SK-N-SH (cell line): ENCODE results near the gene CFAP68. TPM values are rescaled to one million over a fixed set of nuclear protein-coding genes. Genes with fewer than 3 reads are reported as not detected.

Experiments
- CTCF ChIA-PET: fragments of 300-600, 350-600 bp; formaldehyde crosslinking; extraction: SDS; loops from one replicate; lab custom pipeline; 2021; lab: Yijun Ruan, JAX
- POLR2A ChIA-PET: fragments of 350-600 bp; sonication (Branson Sonifier 250); formaldehyde crosslinking; extraction: SDS; loops from one replicate; lab custom pipeline; 2020; ENCODE audit warnings: antibody characterized with exemption, inconsistent platforms; lab: Yijun Ruan, JAX
- DNase-seq: peaks from one replicate; pipeline ENCODE4 v3.0.0; 2012
- H2AFZ ChIP-seq: fragments of 200-600 bp; sonication (generic); 2 replicates; pipeline ENCODE4 v1.8.1; 2016; ENCODE audit warnings: antibody characterized with exemption, mild to moderate bottlenecking, low read depth
- H3F3A ChIP-seq: fragments of 200-600 bp; sonication (generic); replicated peaks from 2 replicates; pipeline ENCODE3; 2016; ENCODE audit warnings: antibody characterized with exemption, mild to moderate bottlenecking; ENCODE audit not compliant: insufficient read depth
- H3K27ac ChIP-seq, 2 experiments: fragments of 200-500 bp in 1 of 2; fragments of 200-600 bp in 1 of 2; sonication (Bioruptor generic) in 1 of 2; sonication (generic), shearing (Covaris generic) in 1 of 2; 2 replicates each; pipeline versions ENCODE4 v1.5.1 to v1.6.1; 2014 to 2016; ENCODE audit warnings: low read depth in 2 of 2, inconsistent platforms in 1 of 2, low read length in 1 of 2, mild to moderate bottlenecking in 1 of 2, mixed read lengths in 1 of 2
- H3K27me3 ChIP-seq: fragments of 200-600 bp; sonication (generic), shearing (Covaris generic); 2 replicates; pipeline ENCODE4 v1.6.1; 2016; ENCODE audit warnings: mixed run types; ENCODE audit not compliant: insufficient read depth
- H3K36me3 ChIP-seq, 2 experiments: fragments of 200-500 bp in 1 of 2; fragments of 200-600 bp in 1 of 2; sonication (Bioruptor generic) in 1 of 2; sonication (generic) in 1 of 2; replicated peaks in 1 of 2; 2 replicates each; pipeline versions ENCODE3 to v1.5.1; 2014 to 2016; ENCODE audit warnings: low read length in 1 of 2, mild to moderate bottlenecking in 1 of 2; ENCODE audit not compliant: insufficient read depth in 2 of 2, control insufficient read depth in 1 of 2
- H3K4me1 ChIP-seq, 2 experiments: fragments of 200-500 bp in 1 of 2; fragments of 200-600 bp in 1 of 2; sonication (Bioruptor generic) in 1 of 2; sonication (generic), shearing (Covaris generic) in 1 of 2; 2 replicates each; pipeline versions ENCODE4 v1.5.1 to v1.6.1; 2014 to 2016; ENCODE audit warnings: low read depth in 1 of 2, low read length in 1 of 2, mixed run types in 1 of 2; ENCODE audit not compliant: insufficient read depth in 2 of 2, control insufficient read depth in 1 of 2
- H3K4me2 ChIP-seq: fragments of 200-600 bp; sonication (generic), shearing (Covaris generic); 2 replicates; pipeline ENCODE4 v1.6.1; 2017; ENCODE audit warnings: mixed run types
- H3K4me3 ChIP-seq, 2 experiments: fragments of 200-500 bp in 1 of 2; fragments of 200-600 bp in 1 of 2; sonication (Bioruptor generic) in 1 of 2; sonication (generic), shearing (Covaris generic) in 1 of 2; 2 replicates each; pipeline versions ENCODE4 v1.5.1 to v1.8.1; 2014 to 2016; ENCODE audit warnings: low read depth in 2 of 2, inconsistent platforms in 1 of 2, low read length in 1 of 2, mild to moderate bottlenecking in 1 of 2, mixed read lengths in 1 of 2, moderate library complexity in 1 of 2
- H3K79me2 ChIP-seq: fragments of 200-600 bp; sonication (generic); 2 replicates; pipeline ENCODE4 v1.8.1; 2017; ENCODE audit warnings: mild to moderate bottlenecking; ENCODE audit not compliant: insufficient read depth
- H3K9ac ChIP-seq: fragments of 200-600 bp; sonication (generic); 2 replicates; pipeline ENCODE4 v1.6.1; 2017; ENCODE audit warnings: mixed run types
- H3K9me2 ChIP-seq: fragments of 200-600 bp; sonication (generic); 2 replicates; pipeline ENCODE4 v1.6.1; 2017; ENCODE audit warnings: mixed run types
- H3K9me3 ChIP-seq: fragments of 200-600 bp; sonication (generic); 2 replicates; pipeline ENCODE4 v1.6.1; 2017; ENCODE audit warnings: mixed run types, mild to moderate bottlenecking, moderate library complexity
- H4K20me1 ChIP-seq: fragments of 200-600 bp; sonication (generic); 2 replicates; pipeline ENCODE4 v1.6.1; 2017; ENCODE audit warnings: mild to moderate bottlenecking, mixed run types; ENCODE audit not compliant: insufficient read depth
- CTCF ChIP-seq: fragments of 200-600 bp; sonication (generic); IDR thresholded peaks from 2 replicates; pipeline ENCODE4 v1.6.1; 2017; ENCODE audit warnings: antibody characterized with exemption, mild to moderate bottlenecking, moderate library complexity
- EZH2phosphoT487 ChIP-seq: fragments of 200-600 bp; sonication (generic); IDR thresholded peaks from 2 replicates; pipeline ENCODE4 v1.6.1; 2017; ENCODE audit warnings: low read depth, mixed run types, mild to moderate bottlenecking, antibody characterized with exemption, moderate library complexity, borderline replicate concordance
- FOXJ3 ChIP-seq: sonication (generic); formaldehyde crosslinking; IDR thresholded peaks from 2 replicates; pipeline ENCODE4 v1.5.1; 2020; ENCODE audit warnings: mild to moderate bottlenecking, missing genetic modification reagents
- FOXM1 ChIP-seq: IDR thresholded peaks from 2 replicates; pipeline ENCODE4 v1.4.0; 2012; ENCODE audit warnings: low read depth, mild to moderate bottlenecking
- GATA2 ChIP-seq: sonication (generic); formaldehyde crosslinking; IDR thresholded peaks from 2 replicates; pipeline ENCODE4 v1.5.0; 2020; ENCODE audit warnings: mild to moderate bottlenecking, missing genetic modification reagents
- MAX ChIP-seq: IDR thresholded peaks from 2 replicates; pipeline ENCODE4 v1.4.0; 2012; ENCODE audit warnings: low read depth
- MEF2A ChIP-seq: IDR thresholded peaks from 2 replicates; pipeline ENCODE4 v1.4.0; 2012; ENCODE audit warnings: low read depth, borderline replicate concordance
- POLR2AphosphoS5 ChIP-seq: IDR thresholded peaks from 2 replicates; pipeline ENCODE4 v1.6.1; 2012; ENCODE audit warnings: low read depth, low read length
- RAD21 ChIP-seq: IDR thresholded peaks from 2 replicates; pipeline ENCODE4 v1.6.1; 2012; ENCODE audit warnings: mild to moderate bottlenecking, low read length
- RCOR1 ChIP-seq: fragments of 150-350 bp; IDR thresholded peaks from 2 replicates; pipeline ENCODE4 v1.6.1; 2017; ENCODE audit warnings: antibody characterized with exemption, low read length
- SIN3A ChIP-seq: IDR thresholded peaks from 2 replicates; pipeline ENCODE4 v1.6.1; 2012; ENCODE audit warnings: low read depth, mild to moderate bottlenecking, low read length, moderate library complexity, borderline replicate concordance
- TAF1 ChIP-seq: IDR thresholded peaks from 2 replicates; pipeline ENCODE4 v1.6.1; 2012; ENCODE audit warnings: low read depth, mild to moderate bottlenecking, low read length, moderate library complexity, borderline replicate concordance
- TCF12 ChIP-seq: IDR thresholded peaks from 2 replicates; pipeline ENCODE4 v1.4.0; 2012
- TEAD4 ChIP-seq: IDR thresholded peaks from 2 replicates; pipeline ENCODE4 v1.4.0; 2012; ENCODE audit warnings: mild to moderate bottlenecking, borderline replicate concordance; ENCODE audit not compliant: insufficient read depth
- WGBS: methylation state at CpG from one replicate; pipeline ENCODE4 v1.1.6; 2017; ENCODE audit warnings: low lambda C conversion rate; 5-methylcytosine and 5-hydroxymethylcytosine counted together
- polyA plus RNA-seq, 3 experiments: library from polyadenylated mRNA; depleted of rRNA; stranded (reverse); fragments of >200 nt; gene quantifications; 2 replicates each; pipeline ENCODE4 v1.2.3, GENCODE V29; 2012
- TF ChIP-seq, protein P1 (sequence below): IDR thresholded peaks from 2 replicates; pipeline ENCODE4 v1.4.0; 2012; ENCODE audit warnings: low read depth, borderline replicate concordance
- TF ChIP-seq, protein P2 (sequence below): fragments of 150-350 bp; IDR thresholded peaks from 2 replicates; pipeline ENCODE4 v1.6.1; 2016; ENCODE audit warnings: mild to moderate bottlenecking, low read depth, low read length
- TF ChIP-seq, protein P3 (sequence below): fragments of 150-350 bp; IDR thresholded peaks from 2 replicates; pipeline ENCODE4 v1.6.1; 2017; ENCODE audit warnings: antibody characterized with exemption, low read length, low read depth, borderline replicate concordance
- TF ChIP-seq, protein P4 (sequence below): IDR thresholded peaks from 2 replicates; pipeline ENCODE4 v1.4.0; 2012; ENCODE audit warnings: low read depth, borderline replicate concordance

The CFAP68 gene
- polyA plus RNA-seq, 1 of the 3 experiments (the other 2 are of a cell fraction): 61.2 TPM

DNA sequence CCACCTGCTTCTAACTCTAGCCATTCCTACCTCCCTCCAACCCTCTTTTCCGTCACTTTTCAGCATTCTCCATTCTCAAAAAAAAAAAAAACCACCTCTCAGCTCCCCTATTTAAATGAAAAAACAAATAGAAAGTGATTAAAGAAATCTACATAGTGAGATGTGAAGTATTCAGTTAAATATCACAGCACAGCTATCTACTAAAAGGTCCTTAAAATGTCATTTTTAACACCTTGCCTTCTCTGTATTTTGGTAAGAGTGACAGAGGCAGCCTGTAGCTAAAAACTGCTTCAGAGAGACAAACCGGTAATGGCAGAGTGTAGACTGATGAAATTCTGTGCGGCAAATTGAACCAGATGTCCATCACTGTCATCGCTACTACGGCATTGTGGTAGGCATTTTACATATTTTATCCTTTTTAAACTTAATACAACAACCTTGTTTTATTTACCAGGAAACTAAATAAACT, 7.6 kb upstream of the CFAP68 start:
- H3K9me3 ChIP-seq: no peaks in the 10 kb centered on the region
- peaks cover 0 to 6% of the 10 kb centered on the region in 2 experiments; a peak in 3 of 4 replicates for H3K4me1 ChIP-seq
- peaks cover 20% of the 10 kb centered on the region for H3K79me2 ChIP-seq
- peak overlapping the region; percentile 90 for H2AFZ ChIP-seq
- DNase-seq: peak; percentile 28
- 40% methylated on average over 5 of the region's 5 CpGs for WGBS
- peak overlapping the region; percentile 81 to 85 for H3K4me3 ChIP-seq
- no peaks in the 10 kb centered on the region for H3K27me3 ChIP-seq
- H3F3A ChIP-seq: peaks cover 3% of the 10 kb centered on the region
- H4K20me1 ChIP-seq: no peaks in the 10 kb centered on the region
- no peak for TF ChIP-seq TAF1
- TF ChIP-seq, protein P1, sequence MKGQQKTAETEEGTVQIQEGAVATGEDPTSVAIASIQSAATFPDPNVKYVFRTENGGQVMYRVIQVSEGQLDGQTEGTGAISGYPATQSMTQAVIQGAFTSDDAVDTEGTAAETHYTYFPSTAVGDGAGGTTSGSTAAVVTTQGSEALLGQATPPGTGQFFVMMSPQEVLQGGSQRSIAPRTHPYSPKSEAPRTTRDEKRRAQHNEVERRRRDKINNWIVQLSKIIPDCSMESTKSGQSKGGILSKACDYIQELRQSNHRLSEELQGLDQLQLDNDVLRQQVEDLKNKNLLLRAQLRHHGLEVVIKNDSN: no peak
- no peak for TF ChIP-seq TEAD4
- TF ChIP-seq FOXM1: no peak
- TF ChIP-seq EZH2phosphoT487: no peak
- no peak for TF ChIP-seq TCF12
- no peak for TF ChIP-seq CTCF
- TF ChIP-seq, protein P2, sequence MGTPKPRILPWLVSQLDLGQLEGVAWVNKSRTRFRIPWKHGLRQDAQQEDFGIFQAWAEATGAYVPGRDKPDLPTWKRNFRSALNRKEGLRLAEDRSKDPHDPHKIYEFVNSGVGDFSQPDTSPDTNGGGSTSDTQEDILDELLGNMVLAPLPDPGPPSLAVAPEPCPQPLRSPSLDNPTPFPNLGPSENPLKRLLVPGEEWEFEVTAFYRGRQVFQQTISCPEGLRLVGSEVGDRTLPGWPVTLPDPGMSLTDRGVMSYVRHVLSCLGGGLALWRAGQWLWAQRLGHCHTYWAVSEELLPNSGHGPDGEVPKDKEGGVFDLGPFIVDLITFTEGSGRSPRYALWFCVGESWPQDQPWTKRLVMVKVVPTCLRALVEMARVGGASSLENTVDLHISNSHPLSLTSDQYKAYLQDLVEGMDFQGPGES: no peak
- no peak for TF ChIP-seq FOXJ3 (CRISPR knock-in tag)
- no peak for TF ChIP-seq RCOR1
- no peak for TF ChIP-seq GATA2 (CRISPR knock-in tag)
- no peak for TF ChIP-seq MAX
- no peak for TF ChIP-seq RAD21
- no peak for TF ChIP-seq POLR2AphosphoS5
- no peak for TF ChIP-seq MEF2A
- TF ChIP-seq, protein P3, sequence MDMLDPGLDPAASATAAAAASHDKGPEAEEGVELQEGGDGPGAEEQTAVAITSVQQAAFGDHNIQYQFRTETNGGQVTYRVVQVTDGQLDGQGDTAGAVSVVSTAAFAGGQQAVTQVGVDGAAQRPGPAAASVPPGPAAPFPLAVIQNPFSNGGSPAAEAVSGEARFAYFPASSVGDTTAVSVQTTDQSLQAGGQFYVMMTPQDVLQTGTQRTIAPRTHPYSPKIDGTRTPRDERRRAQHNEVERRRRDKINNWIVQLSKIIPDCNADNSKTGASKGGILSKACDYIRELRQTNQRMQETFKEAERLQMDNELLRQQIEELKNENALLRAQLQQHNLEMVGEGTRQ: no peak
- TF ChIP-seq, protein P4, sequence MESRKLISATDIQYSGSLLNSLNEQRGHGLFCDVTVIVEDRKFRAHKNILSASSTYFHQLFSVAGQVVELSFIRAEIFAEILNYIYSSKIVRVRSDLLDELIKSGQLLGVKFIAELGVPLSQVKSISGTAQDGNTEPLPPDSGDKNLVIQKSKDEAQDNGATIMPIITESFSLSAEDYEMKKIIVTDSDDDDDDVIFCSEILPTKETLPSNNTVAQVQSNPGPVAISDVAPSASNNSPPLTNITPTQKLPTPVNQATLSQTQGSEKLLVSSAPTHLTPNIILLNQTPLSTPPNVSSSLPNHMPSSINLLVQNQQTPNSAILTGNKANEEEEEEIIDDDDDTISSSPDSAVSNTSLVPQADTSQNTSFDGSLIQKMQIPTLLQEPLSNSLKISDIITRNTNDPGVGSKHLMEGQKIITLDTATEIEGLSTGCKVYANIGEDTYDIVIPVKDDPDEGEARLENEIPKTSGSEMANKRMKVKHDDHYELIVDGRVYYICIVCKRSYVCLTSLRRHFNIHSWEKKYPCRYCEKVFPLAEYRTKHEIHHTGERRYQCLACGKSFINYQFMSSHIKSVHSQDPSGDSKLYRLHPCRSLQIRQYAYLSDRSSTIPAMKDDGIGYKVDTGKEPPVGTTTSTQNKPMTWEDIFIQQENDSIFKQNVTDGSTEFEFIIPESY: no peak
- no peak for TF ChIP-seq SIN3A
- CTCF ChIA-PET: interaction anchor here (0.6 to 1.6 kb wide), 9 partner anchors 14 to 269 kb away, joined by 3 to 6 read pairs (median 4); no protein-coding TSS in a partner anchor
- peaks cover 16 to 30% of the 10 kb centered on the region in 2 experiments for H3K36me3 ChIP-seq
- peak overlapping the region; percentile 85 for H3K4me2 ChIP-seq
- peak overlapping the region; percentile 86; the same call in 1 of the 2 replicates for H3K9ac ChIP-seq
- POLR2A ChIA-PET: interaction anchor here (1.1 to 1.7 kb wide), 3 partner anchors 14 to 215 kb away, joined by 3 to 9 read pairs (median 4); partner anchors contain the start of genes SDHD and TIMM8B
- no peaks in the 10 kb centered on the region for H3K9me2 ChIP-seq
- peak overlapping the region; percentile 81 to 93 for H3K27ac ChIP-seq
